Ascending aorta (tissue), 2 donors: ENCODE results near the gene DHX38. TPM values are rescaled to one million over a fixed set of nuclear protein-coding genes. Genes with fewer than 3 reads are reported as not detected.

Source experiments
- DNase-seq, 2 donors: peaks; one replicate each; pipeline ENCODE4 v3.0.0-alpha.2; 2019; ENCODE audit warnings: low spot score in 2 of 2
- H3K27ac ChIP-seq, 2 donors: fragments of 200-600 bp; sonication (generic); one replicate each; pipeline ENCODE4 v1.5.1; 2016 to 2017; ENCODE audit warnings: mild to moderate bottlenecking in 1 of 2
- H3K27me3 ChIP-seq: fragments of 200-600 bp; sonication (generic); one replicate; pipeline ENCODE4 v1.5.1; 2017
- H3K36me3 ChIP-seq, 2 donors: fragments of 200-600 bp; sonication (generic); one replicate each; pipeline ENCODE4 v1.5.1; 2016
- H3K4me1 ChIP-seq, 2 donors: fragments of 200-600 bp; sonication (generic); one replicate each; pipeline ENCODE4 v1.5.1; 2016 to 2017; ENCODE audit warnings: mild to moderate bottlenecking in 1 of 2
- H3K4me3 ChIP-seq, 2 donors: fragments of 200-600 bp; sonication (generic); one replicate each; pipeline ENCODE4 v1.5.1; 2016 to 2017; ENCODE audit warnings: mild to moderate bottlenecking in 1 of 2
- H3K9me3 ChIP-seq, 2 donors: fragments of 200-600 bp; sonication (generic); one replicate each; pipeline ENCODE4 v1.5.1; 2016
- intact Hi-C: fragments of 100-400 bp; cut with DNase I; formaldehyde crosslinking; loops from one replicate; pipeline ENCODE4 v1.15.1; 2023
- total RNA-seq: library from RNA; depleted of rRNA; stranded (reverse); fragments of >200 nt; gene quantifications from one replicate; pipeline ENCODE4 v1.1.0, GENCODE V29; 2016
- TF ChIP-seq, protein P1 (sequence below), 3 experiments: fragments of 200-600 bp in 2 of 3; fragments of 450-650 bp in 1 of 3; sonication (generic) in 2 of 3; IDR thresholded peaks; one replicate each; pipeline ENCODE4 v1.5.1; 2016 to 2019; ENCODE audit warnings: antibody characterized with exemption in 3 of 3, mild to moderate bottlenecking in 1 of 3, moderate library complexity in 1 of 3

DHX38 gene
- total RNA-seq, 1 donor from 2014 or later: 11.7 TPM

DNA sequence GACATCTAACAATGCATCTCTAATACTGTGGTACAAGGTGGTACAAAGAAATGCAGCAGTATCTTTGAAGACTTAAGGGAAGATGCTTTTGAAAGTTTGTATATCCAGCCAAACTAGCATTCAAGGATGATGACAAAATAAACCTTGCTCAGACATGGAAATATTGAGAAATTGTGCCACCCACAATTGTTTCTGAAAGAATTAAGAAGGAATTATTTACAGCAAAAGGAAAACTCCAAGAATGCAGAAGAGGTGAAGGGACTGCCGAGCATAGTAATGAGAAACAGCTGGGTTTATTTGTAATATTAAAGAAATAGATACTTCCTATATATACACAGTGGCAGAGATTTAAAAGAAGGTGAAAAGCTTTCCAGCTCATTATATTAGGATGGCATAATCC lies 48.8 kb downstream of the DHX38 start:
- no peaks in the 10 kb centered on the region for H3K27me3 ChIP-seq
- no peak overlapping the region for H3K4me3 ChIP-seq
- H3K36me3 ChIP-seq: no peaks in the 10 kb centered on the region
- TF ChIP-seq, protein P1, sequence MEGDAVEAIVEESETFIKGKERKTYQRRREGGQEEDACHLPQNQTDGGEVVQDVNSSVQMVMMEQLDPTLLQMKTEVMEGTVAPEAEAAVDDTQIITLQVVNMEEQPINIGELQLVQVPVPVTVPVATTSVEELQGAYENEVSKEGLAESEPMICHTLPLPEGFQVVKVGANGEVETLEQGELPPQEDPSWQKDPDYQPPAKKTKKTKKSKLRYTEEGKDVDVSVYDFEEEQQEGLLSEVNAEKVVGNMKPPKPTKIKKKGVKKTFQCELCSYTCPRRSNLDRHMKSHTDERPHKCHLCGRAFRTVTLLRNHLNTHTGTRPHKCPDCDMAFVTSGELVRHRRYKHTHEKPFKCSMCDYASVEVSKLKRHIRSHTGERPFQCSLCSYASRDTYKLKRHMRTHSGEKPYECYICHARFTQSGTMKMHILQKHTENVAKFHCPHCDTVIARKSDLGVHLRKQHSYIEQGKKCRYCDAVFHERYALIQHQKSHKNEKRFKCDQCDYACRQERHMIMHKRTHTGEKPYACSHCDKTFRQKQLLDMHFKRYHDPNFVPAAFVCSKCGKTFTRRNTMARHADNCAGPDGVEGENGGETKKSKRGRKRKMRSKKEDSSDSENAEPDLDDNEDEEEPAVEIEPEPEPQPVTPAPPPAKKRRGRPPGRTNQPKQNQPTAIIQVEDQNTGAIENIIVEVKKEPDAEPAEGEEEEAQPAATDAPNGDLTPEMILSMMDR (IDR thresholded peaks at IDR 0.05): no peak
- intact Hi-C loops: no loop called here
- no peak overlapping the region for H3K27ac ChIP-seq
- no peak for DNase-seq
- H3K4me1 ChIP-seq: no peaks in the 10 kb centered on the region
- H3K9me3 ChIP-seq: no peaks in the 10 kb centered on the region

DNA sequence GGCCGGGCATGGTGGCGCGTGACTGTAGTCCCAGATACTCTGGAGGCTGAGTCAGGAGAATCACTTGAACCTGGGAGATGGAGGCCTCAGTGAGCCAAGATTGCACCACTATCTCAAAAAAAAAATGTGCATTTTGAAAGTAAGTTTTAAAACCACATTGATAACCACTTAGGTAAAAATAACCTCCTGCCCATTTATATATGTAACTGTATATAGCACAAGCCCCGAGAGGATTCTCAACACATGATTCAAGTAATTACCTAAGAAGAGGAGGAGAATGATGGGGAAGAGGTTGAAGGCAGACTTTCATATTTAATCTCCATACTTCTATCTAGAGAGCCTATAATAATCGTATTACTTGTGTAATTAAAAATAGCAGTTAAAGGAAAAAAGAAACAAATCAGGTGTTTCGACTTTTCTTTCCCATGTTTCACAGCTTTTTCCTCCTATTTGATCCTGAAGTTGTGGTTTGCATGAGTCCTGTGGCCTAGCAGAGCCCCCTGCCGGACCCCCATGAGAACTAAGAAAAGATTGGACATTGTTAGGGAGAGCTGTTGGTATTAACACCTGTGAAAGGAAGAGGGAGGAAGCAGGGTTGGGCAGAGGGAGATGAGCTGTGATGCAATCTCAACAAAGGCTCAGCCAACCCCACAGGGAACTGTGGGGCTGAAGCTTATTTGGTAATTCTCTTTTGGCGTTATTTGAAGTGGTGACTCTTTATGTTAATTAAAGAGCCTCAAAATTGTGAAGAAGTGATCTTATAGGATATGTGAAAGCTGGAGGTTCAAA lies 56.2 kb downstream of the DHX38 start:
- TF ChIP-seq, protein P1 (IDR thresholded peaks at IDR 0.05): no peak
- no peak for DNase-seq
- H3K36me3 ChIP-seq: no peaks in the 10 kb centered on the region
- intact Hi-C loops: no loop called here
- H3K4me1 ChIP-seq: no peaks in the 10 kb centered on the region
- H3K27me3 ChIP-seq: no peaks in the 10 kb centered on the region
- H3K27ac ChIP-seq: no peak overlapping the region
- no peak overlapping the region for H3K4me3 ChIP-seq
- no peaks in the 10 kb centered on the region for H3K9me3 ChIP-seq

DNA sequence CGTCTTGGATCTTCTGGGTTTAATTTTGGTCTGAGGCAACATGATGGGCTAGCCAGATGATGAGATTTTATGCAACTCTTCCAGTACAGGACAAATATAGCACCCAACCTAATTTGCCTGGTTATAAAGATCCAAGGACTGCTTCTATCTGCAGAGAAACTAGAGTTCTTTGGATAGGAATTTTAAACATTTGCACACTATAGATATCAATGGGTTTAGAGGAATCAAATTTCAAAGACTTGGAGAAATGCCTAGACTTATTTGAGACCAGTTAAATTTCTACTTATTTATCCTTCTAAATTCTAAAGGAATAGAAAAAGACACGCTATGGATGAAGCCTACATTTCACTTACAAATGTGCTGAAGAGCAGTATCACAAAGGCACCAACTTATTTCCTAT lies 65.7 kb downstream of the DHX38 start:
- H3K9me3 ChIP-seq: no peaks in the 10 kb centered on the region
- intact Hi-C loops: no loop called here
- H3K36me3 ChIP-seq: no peaks in the 10 kb centered on the region
- H3K4me3 ChIP-seq: no peak overlapping the region
- no peak overlapping the region for H3K27ac ChIP-seq
- no peaks in the 10 kb centered on the region for H3K27me3 ChIP-seq
- DNase-seq: no peak
- no peaks in the 10 kb centered on the region for H3K4me1 ChIP-seq
- TF ChIP-seq, protein P1 (IDR thresholded peaks at IDR 0.05): no peak

DNA sequence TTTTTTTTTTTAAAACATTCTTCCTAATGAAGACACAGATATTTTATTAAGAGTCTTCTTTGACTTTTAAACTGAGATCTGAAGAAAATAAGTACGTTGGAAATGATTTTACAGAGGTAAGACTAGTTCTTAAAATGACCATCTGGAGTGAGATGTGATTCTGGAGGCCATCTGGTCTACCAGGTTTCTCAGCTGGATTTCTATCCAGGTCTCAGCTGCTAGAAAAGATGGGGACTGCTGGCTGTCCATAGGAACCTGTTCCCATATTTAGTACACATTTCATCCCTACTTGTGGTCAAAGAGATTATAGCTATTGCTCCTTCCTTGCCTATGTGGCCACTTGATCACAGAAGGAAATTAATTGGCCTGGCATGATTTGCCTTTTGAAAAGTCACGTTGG lies 66.2 kb downstream of the DHX38 start:
- no peaks in the 10 kb centered on the region for H3K4me1 ChIP-seq
- H3K27me3 ChIP-seq: no peaks in the 10 kb centered on the region
- DNase-seq: no peak
- intact Hi-C loops: no loop called here
- H3K9me3 ChIP-seq: no peaks in the 10 kb centered on the region
- H3K36me3 ChIP-seq: no peaks in the 10 kb centered on the region
- no peak overlapping the region for H3K4me3 ChIP-seq
- no peak overlapping the region for H3K27ac ChIP-seq
- TF ChIP-seq, protein P1 (IDR thresholded peaks at IDR 0.05): no peak

DNA sequence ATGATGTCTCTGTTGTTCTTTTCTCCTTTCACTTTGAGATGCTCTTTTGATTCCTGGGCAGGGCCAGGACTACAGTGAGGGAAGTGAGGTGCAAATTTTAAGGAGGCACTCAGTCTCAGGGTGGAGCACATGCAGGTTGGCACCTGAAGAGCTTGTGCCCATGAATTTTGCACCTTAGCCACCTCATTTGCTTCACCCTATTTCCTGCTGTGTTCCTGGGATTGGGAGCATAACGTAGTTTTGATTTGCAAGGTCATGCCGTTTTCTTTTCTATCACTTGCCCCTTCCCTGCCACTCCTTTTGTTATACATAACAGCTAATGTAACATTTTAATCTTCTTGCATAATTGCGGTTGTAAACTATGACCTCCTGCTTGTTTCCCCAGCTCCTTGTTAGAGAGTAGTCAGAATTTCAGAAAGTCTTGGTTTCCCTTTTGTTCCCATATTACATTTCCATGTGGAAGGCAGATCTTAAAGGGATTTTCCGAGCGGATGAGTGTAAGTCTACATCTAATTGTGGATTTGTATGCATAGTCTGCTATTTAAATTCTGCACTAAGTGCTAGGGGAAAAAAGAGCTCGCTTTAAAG lies 68.6 kb downstream of the DHX38 start:
- no peaks in the 10 kb centered on the region for H3K9me3 ChIP-seq
- no peak for DNase-seq
- TF ChIP-seq, protein P1 (IDR thresholded peaks at IDR 0.05): no peak

More for the DNA sequence above, 68.6 kb downstream of the DHX38 start:
- no peak overlapping the region for H3K4me3 ChIP-seq
- intact Hi-C loops: no loop called here
- H3K27me3 ChIP-seq: no peaks in the 10 kb centered on the region
- H3K36me3 ChIP-seq: no peaks in the 10 kb centered on the region
- H3K27ac ChIP-seq: no peak overlapping the region
- no peaks in the 10 kb centered on the region for H3K4me1 ChIP-seq

Other genes with a start within 250 kb of the DHX38 start
- 11.8 TPM for gene ATXN1L, start 247.9 kb upstream of the DHX38 start, total RNA-seq
- gene ZNF821, start 209.7 kb upstream of the DHX38 start, total RNA-seq: not detected
- 116 TPM for gene IST1, start 198.3 kb upstream of the DHX38 start, total RNA-seq
- not detected for gene PKD1L3, start 93.4 kb upstream of the DHX38 start, total RNA-seq
- 8.6 TPM for gene DHODH, start 85.1 kb upstream of the DHX38 start, total RNA-seq
- 137 TPM for gene HP, start 39.3 kb upstream of the DHX38 start, total RNA-seq
- gene HPR, start 30.6 kb upstream of the DHX38 start, total RNA-seq: 1.1 TPM
- 2.4 TPM for gene TXNL4B, start 227 bp upstream of the DHX38 start, total RNA-seq
- gene PMFBP1, start 78.3 kb downstream of the DHX38 start, total RNA-seq: not detected